SK-N-MC (cell line): ENCODE measurements around the gene OR2A42.
"Not testable (repeated sequence)": the region's sequence is repeated elsewhere in the genome, so short reads cannot be mapped to it uniquely, and the experiment has no call there.

Source experiments
- DNase-seq: peaks from one replicate; pipeline ENCODE4 v3.0.0-alpha.2; 2011; ENCODE audit warnings: low read depth, low spot score
- H3K27ac ChIP-seq: fragments of 200-600 bp; sonication (generic); 2 replicates; pipeline ENCODE4 v1.5.1; 2016; ENCODE audit warnings: mixed run types
- H3K36me3 ChIP-seq: fragments of 200-600 bp; sonication (generic); 2 replicates; pipeline ENCODE4 v1.6.1; 2017; ENCODE audit warnings: antibody characterized with exemption, low read length, mixed read lengths; ENCODE audit not compliant: insufficient read depth
- H3K4me3 ChIP-seq: fragments of 200-600 bp; sonication (generic); 2 replicates; pipeline ENCODE4 v1.5.1; 2016
- H3K9ac ChIP-seq: fragments of 200-600 bp; sonication (generic); 2 replicates; pipeline ENCODE4 v1.8.0; 2017; ENCODE audit warnings: mixed run types, mixed read lengths; ENCODE audit not compliant: insufficient read length
- H3K9me3 ChIP-seq: fragments of 200-600 bp; sonication (generic); 2 replicates; pipeline ENCODE4 v1.6.1; 2017; ENCODE audit warnings: low read depth, mild to moderate bottlenecking, antibody characterized with exemption, low read length, moderate library complexity, mixed read lengths

The OR2A42 gene

DNA sequence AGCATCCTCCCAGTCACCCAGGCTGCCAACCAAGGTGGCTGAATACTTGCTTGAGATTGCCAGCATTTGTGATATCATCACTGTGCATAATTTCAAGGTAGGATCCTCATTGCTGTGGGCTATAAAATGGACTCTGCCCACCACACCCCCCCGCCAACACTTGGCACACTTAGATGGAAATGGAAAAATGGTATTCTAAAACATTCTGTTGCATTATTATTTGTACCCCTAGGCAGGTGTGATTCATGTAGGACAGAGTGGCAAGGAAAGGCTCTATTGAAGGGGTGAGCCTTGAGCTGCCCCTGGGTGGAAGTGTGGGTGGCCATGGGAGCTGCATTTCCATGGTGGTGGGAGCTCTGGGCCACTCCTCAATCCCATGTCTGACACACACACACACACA is 20.8 kb downstream of the OR2A42 start:
- H3K9ac ChIP-seq, DNase-seq, H3K27ac ChIP-seq, H3K4me3 ChIP-seq, H3K36me3 ChIP-seq, H3K9me3 ChIP-seq: not testable (repeated sequence)

- DNase-seq, H3K36me3 ChIP-seq, H3K9me3 ChIP-seq, H3K4me3 ChIP-seq, H3K27ac ChIP-seq, H3K9ac ChIP-seq: not testable (repeated sequence)
These were observed 22.2 kb downstream of the OR2A42 start for GRCh38 chr7:144217200-144217599.

DNA sequence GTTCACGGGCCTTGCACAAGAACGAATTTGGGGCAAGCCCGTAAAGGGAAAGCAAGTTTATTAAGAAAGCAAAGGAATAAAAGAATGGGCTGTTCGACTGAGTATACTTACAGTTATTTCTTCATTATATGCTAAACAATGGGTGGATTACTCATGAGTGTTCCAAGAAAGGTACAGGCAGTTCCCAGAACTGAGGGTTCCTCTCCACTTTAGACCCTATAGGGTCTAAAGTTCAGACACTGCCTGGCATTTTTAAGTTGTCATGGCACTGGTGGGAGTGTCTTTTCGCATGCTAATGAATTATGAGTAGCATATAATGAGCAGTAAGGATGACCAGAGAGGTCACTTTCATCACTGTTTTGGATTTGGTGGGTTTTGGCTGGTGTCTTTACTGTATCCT is 34.1 kb downstream of the OR2A42 start:
- not testable (repeated sequence) for DNase-seq, H3K9ac ChIP-seq, H3K36me3 ChIP-seq, H3K27ac ChIP-seq, H3K4me3 ChIP-seq, H3K9me3 ChIP-seq

GRCh38 chr7:144203086-144203485 is 36.3 kb downstream of the OR2A42 start:
- not testable (repeated sequence) for H3K9me3 ChIP-seq, H3K4me3 ChIP-seq, H3K27ac ChIP-seq, H3K36me3 ChIP-seq, DNase-seq, H3K9ac ChIP-seq

DNA sequence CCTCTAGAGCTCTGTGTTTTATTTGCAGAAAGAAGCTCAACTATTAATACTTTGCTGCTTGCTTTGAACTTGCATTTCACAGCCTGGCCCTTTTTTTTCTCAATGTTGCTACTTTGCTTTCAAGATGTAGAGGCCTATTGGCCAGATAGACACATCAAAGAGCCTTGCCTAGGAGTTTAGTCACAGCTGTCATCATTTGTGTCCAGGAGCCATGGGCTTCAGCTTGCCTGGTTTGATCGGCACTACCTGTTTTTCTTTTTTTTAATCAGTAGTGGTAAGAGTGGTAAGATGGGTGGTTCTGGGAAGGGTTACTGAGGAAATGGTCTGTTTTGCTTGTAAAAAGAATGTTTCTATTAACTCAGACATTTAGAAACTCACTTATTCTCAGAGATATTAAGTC is 37.4 kb downstream of the OR2A42 start:
- H3K9me3 ChIP-seq, H3K36me3 ChIP-seq, H3K27ac ChIP-seq, H3K4me3 ChIP-seq, DNase-seq, H3K9ac ChIP-seq: not testable (repeated sequence)

DNA sequence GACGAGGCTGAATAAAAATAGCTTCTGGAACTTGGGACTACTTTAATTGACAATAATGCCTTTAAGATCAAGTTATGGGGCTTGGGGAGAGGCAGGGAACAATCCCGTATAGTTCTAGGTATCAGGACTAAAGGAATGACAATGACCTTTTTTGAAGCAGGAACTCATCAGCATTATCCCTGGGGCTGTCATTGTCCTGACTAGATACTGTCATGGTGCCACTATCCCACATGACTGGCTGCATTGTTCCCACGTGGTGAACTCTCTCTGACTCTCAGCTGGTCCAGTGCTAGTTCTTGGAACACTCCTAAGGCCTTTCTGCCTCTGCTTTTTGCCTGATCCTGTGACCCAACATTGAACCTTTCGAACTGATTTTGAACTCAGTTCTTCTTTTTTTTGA is 40.5 kb downstream of the OR2A42 start:
- not testable (repeated sequence) for H3K27ac ChIP-seq, H3K36me3 ChIP-seq, H3K4me3 ChIP-seq, H3K9me3 ChIP-seq, DNase-seq, H3K9ac ChIP-seq

GRCh38 chr7:144195212-144195872 is 44.1 kb downstream of the OR2A42 start, which contains the start of gene ARHGEF35:
Gene ARHGEF35 (minus strand): TSS chr7:144195833. CDS start chr7:144188383, 7,450 bp downstream.
- DNase-seq, H3K4me3 ChIP-seq, H3K9ac ChIP-seq, H3K27ac ChIP-seq, H3K9me3 ChIP-seq, H3K36me3 ChIP-seq: not testable (repeated sequence)

GRCh38 chr7:144194453-144194852 is 45.0 kb downstream of the OR2A42 start:
- H3K36me3 ChIP-seq, H3K27ac ChIP-seq, H3K4me3 ChIP-seq, DNase-seq, H3K9ac ChIP-seq, H3K9me3 ChIP-seq: not testable (repeated sequence)

DNA sequence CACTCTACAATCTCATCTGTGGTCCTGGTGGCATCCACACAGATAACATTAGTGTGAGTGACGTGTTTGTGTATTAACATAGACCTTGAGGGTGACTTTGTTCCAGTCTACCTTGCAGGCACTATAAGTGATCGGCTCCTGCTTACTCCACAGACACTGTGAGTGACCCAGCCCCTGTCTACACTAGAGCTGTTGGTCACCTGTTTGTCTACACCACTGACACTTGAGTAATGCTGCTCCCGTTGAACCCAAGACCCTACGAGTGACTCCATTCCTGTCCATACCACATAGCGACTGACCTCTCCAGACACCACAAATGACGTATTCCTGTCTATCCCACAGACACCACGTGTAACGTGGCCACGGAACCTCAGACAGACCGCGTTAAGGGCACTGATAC is 45.6 kb downstream of the OR2A42 start:
- not testable (repeated sequence) for H3K9ac ChIP-seq, H3K9me3 ChIP-seq, H3K4me3 ChIP-seq, H3K27ac ChIP-seq, DNase-seq, H3K36me3 ChIP-seq

DNA sequence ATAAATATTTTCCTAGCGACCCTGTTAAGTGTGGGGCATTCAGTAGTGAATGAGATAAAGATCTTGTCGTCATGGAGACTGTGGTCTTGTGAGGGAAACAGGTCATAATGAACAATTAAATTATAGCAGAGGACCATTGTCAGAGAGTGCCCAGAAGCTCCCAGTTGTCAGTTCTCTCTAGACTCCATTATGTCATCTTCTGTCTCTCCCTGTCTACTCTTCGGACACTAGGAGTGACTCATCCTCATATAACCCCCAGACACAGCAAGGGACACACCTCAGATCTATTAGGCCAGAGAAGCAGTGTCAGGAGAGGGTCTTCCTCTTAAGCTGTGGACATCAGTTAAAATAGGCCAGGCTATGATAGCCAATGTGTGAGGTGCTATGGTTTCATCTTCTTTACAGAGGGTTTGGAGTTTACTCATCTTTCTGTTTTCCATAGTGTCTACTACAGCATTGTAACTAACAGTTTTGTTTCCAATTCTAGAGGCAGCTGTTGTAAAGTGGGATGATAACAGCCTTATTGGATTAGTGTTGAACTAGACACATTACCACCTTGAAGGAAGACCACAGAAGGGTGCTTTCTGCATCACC is 50.7 kb downstream of the OR2A42 start:
- not testable (repeated sequence) for DNase-seq, H3K36me3 ChIP-seq, H3K9me3 ChIP-seq, H3K4me3 ChIP-seq, H3K9ac ChIP-seq, H3K27ac ChIP-seq

- H3K9me3 ChIP-seq, H3K36me3 ChIP-seq, H3K27ac ChIP-seq, H3K9ac ChIP-seq, H3K4me3 ChIP-seq, DNase-seq: not testable (repeated sequence)
These were observed 51.6 kb downstream of the OR2A42 start for GRCh38 chr7:144187848-144188247.

DNA sequence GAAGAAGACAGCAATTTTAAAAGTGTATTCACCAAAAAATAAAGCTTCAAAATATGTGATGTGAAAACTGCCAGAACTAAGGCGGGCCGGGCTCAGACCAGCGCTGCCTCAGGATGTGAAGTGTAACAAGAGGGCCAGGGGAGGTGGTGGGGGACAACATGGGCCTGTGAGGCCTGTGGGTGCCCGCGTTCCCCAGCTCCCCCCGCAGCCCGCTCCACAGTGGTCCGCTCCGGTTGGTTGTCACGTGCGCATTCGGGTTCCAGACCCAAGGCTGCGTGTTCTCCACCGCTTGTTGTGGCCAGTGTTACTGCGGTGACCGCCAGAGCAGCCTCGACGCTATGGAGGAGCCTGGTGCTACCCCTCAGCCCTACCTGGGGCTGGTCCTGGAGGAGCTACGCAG is 56.2 kb downstream of the OR2A42 start, which contains the start of gene CTAGE4:
Gene CTAGE4, plus strand, starts transcription at position 301 of the 400 bp plus-strand sequence. Its CDS starts 38 bp downstream, at position 339.
- H3K4me3 ChIP-seq, DNase-seq, H3K9me3 ChIP-seq, H3K36me3 ChIP-seq, H3K27ac ChIP-seq, H3K9ac ChIP-seq: not testable (repeated sequence)

DNA sequence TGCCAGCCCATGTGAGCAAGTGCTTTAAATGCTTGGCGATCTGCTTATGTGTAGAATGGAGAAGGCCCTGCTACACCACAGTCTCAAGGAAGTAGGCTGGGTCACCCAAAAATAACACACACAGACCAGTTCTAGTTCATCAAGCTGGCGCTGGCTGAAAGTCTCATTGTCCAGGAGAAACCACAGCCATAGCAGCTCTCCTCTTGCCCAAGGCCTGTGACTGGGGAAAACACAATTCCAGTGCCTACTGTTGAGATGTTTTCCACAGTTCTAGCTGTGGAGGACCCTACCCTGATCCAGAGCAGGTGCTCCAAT is 60.3 kb downstream of the OR2A42 start:
- not testable (repeated sequence) for H3K4me3 ChIP-seq, H3K9ac ChIP-seq, H3K9me3 ChIP-seq, H3K27ac ChIP-seq, H3K36me3 ChIP-seq, DNase-seq

DNA sequence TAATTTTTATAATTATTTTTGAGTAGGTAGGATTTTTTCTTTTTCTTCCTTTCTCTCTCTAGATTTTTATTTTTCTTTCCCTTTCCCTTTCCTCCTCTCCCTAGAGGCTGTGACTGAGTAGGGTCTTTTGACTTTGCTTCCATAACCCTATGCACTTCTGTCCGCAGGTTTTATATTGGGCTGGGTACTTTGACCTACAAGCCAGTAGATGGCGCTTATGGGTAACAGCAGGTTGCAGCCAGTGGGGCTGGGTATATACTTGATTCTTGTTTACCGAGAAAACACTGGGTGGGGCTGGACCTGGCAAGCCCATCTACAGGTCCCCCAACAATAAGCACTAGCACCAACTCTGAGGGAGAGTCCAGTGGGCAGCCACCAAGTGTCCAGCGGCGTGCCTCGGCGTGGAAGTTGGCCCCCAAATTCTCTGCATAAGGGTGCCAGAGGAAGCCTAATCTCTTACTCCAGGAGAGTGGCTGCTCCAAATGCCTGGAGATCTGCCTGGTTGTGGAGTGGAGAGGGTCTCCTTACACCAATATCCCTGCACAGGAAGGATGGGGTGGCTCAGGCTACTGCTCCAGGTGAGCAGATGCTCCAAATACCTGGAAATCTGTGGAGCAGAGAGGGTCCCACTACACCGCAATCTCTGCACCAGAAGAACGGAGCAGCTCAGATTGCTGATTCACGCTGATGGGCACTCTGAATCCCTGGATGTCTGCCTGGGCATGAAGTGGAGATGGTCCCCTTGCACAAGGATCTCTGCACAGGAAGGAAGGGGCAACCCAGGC is 60.8 kb downstream of the OR2A42 start:
- not testable (repeated sequence) for H3K36me3 ChIP-seq, H3K9ac ChIP-seq, H3K4me3 ChIP-seq, H3K9me3 ChIP-seq, H3K27ac ChIP-seq, DNase-seq
